IPS-15b (cell line): ENCODE measurements around the gene DOCK7.
"Not testable (repeated sequence)": the region's sequence is repeated elsewhere in the genome, so short reads cannot be mapped to it uniquely, and the experiment has no call there.

Experiments
- H3K27me3 ChIP-seq: one replicate; pipeline ENCODE4 v1.6.1; 2013; ENCODE audit warnings: low read length; ENCODE audit not compliant: control insufficient read depth, insufficient read depth
- H3K36me3 ChIP-seq: one replicate; pipeline ENCODE4 v1.6.1; 2013; ENCODE audit warnings: low read length; ENCODE audit not compliant: control insufficient read depth, insufficient read depth
- H3K4me1 ChIP-seq: one replicate; pipeline ENCODE4 v1.6.1; 2013; ENCODE audit warnings: mild to moderate bottlenecking, low read length; ENCODE audit not compliant: control insufficient read depth, insufficient read depth
- H3K4me3 ChIP-seq: one replicate; pipeline ENCODE4 v1.5.1; 2013; ENCODE audit warnings: low read depth, low read length
- H3K9ac ChIP-seq: one replicate; pipeline ENCODE4 v1.6.1; 2013; ENCODE audit warnings: low read depth, mild to moderate bottlenecking, low read length
- H3K9me3 ChIP-seq: one replicate; pipeline ENCODE4 v1.6.1; 2013; ENCODE audit warnings: mild to moderate bottlenecking, low read length; ENCODE audit not compliant: control insufficient read depth, insufficient read depth

Gene DOCK7

GRCh38 chr1:62567182-62567581, 121.0 kb downstream of the DOCK7 start:
- not testable (repeated sequence) for H3K9me3 ChIP-seq, H3K9ac ChIP-seq, H3K4me3 ChIP-seq, H3K36me3 ChIP-seq, H3K4me1 ChIP-seq, H3K27me3 ChIP-seq

- Histone ChIP-seq H3K9ac (no peak overlapping the region), H3K4me1 (no peaks in the 10 kb centered on the region), H3K9me3 (no peaks in the 10 kb centered on the region), H3K36me3 (no peaks in the 10 kb centered on the region), H3K27me3 (no peaks in the 10 kb centered on the region), H3K4me3 (no peak overlapping the region)
Observed at GRCh38 chr1:62561306-62561705, 126.9 kb downstream of the DOCK7 start.

- Histone ChIP-seq H3K4me3 (no peak overlapping the region), H3K4me1 (no peaks in the 10 kb centered on the region), H3K9ac (no peak overlapping the region), H3K9me3 (no peaks in the 10 kb centered on the region), H3K27me3 (no peaks in the 10 kb centered on the region), H3K36me3 (no peaks in the 10 kb centered on the region)
Observed at GRCh38 chr1:62544570-62544969, 143.6 kb downstream of the DOCK7 start.

GRCh38 chr1:62541048-62541447, 147.1 kb downstream of the DOCK7 start:
- Histone ChIP-seq H3K4me1 (peaks cover 6% of the 10 kb centered on the region), H3K9me3 (no peaks in the 10 kb centered on the region), H3K36me3 (no peaks in the 10 kb centered on the region), H3K4me3 (no peak overlapping the region), H3K27me3 (no peaks in the 10 kb centered on the region), H3K9ac (no peak overlapping the region)

- Histone ChIP-seq H3K4me3 (no peak overlapping the region), H3K27me3 (no peaks in the 10 kb centered on the region), H3K36me3 (no peaks in the 10 kb centered on the region), H3K4me1 (peaks cover 6% of the 10 kb centered on the region), H3K9ac (no peak overlapping the region), H3K9me3 (no peaks in the 10 kb centered on the region)
Observed at GRCh38 chr1:62539028-62539447, 149.1 kb downstream of the DOCK7 start.

- Histone ChIP-seq H3K4me1 (peaks cover 6% of the 10 kb centered on the region), H3K4me3 (no peak overlapping the region), H3K36me3 (no peaks in the 10 kb centered on the region), H3K9ac (no peak overlapping the region), H3K9me3 (no peaks in the 10 kb centered on the region), H3K27me3 (no peaks in the 10 kb centered on the region)
Observed at GRCh38 chr1:62536865-62537264, 151.3 kb downstream of the DOCK7 start.

- H3K9ac ChIP-seq: no peak overlapping the region
- no peaks in the 10 kb centered on the region for H3K27me3 ChIP-seq
- H3K9me3 ChIP-seq: no peaks in the 10 kb centered on the region
- H3K4me3 ChIP-seq: no peak overlapping the region
- H3K4me1 ChIP-seq: peaks cover 3% of the 10 kb centered on the region
- H3K36me3 ChIP-seq: no peaks in the 10 kb centered on the region
Observed at GRCh38 chr1:62530516-62531154, 157.6 kb downstream of the DOCK7 start.

GRCh38 chr1:62529227-62529626, 159.0 kb downstream of the DOCK7 start:
- Histone ChIP-seq H3K4me1 (peaks cover 3% of the 10 kb centered on the region), H3K36me3 (no peaks in the 10 kb centered on the region), H3K9me3 (no peaks in the 10 kb centered on the region), H3K4me3 (no peak overlapping the region), H3K9ac (no peak overlapping the region), H3K27me3 (no peaks in the 10 kb centered on the region)

GRCh38 chr1:62528015-62528414, 160.2 kb downstream of the DOCK7 start:
- Histone ChIP-seq H3K9ac (no peak overlapping the region), H3K27me3 (no peaks in the 10 kb centered on the region), H3K36me3 (no peaks in the 10 kb centered on the region), H3K4me3 (no peak overlapping the region), H3K4me1 (peaks cover 3% of the 10 kb centered on the region), H3K9me3 (no peaks in the 10 kb centered on the region)

GRCh38 chr1:62527346-62527745, 160.8 kb downstream of the DOCK7 start:
- not testable (repeated sequence) for H3K36me3 ChIP-seq, H3K4me1 ChIP-seq, H3K9ac ChIP-seq, H3K9me3 ChIP-seq, H3K4me3 ChIP-seq, H3K27me3 ChIP-seq

GRCh38 chr1:62523860-62524259, 164.3 kb downstream of the DOCK7 start:
- no peak overlapping the region for H3K4me3 ChIP-seq
- no peaks in the 10 kb centered on the region for H3K27me3 ChIP-seq
- H3K9ac ChIP-seq: no peak overlapping the region
- no peaks in the 10 kb centered on the region for H3K9me3 ChIP-seq
- H3K36me3 ChIP-seq: no peaks in the 10 kb centered on the region
- H3K4me1 ChIP-seq: no peaks in the 10 kb centered on the region

- Histone ChIP-seq H3K4me1 (no peaks in the 10 kb centered on the region), H3K9me3 (no peaks in the 10 kb centered on the region)
Observed at GRCh38 chr1:62516600-62516999, 171.6 kb downstream of the DOCK7 start.

More at GRCh38 chr1:62516600-62516999, 171.6 kb downstream of the DOCK7 start:
- Histone ChIP-seq H3K9ac (no peak overlapping the region), H3K36me3 (no peaks in the 10 kb centered on the region), H3K27me3 (no peaks in the 10 kb centered on the region), H3K4me3 (no peak overlapping the region)
